ENCODE measurements around the gene RALGPS2.

RALGPS2 gene

GRCh38 chr1:178921499-178921898, 196.5 kb downstream of the RALGPS2 start:
- Histone ChIP-seq H3K9me3 (ENCODE audit: control insufficient read depth in 1 of 2, low read length in 2 of 2) (no peaks in the 10 kb centered on the region), H3K9ac (ENCODE audit: low read depth in 1 of 2, low read length in 2 of 2) (no peak overlapping the region), H3K27me3 (ENCODE audit: control insufficient read depth in 1 of 2, insufficient read depth in 2 of 2, low read length in 2 of 2) (no peaks in the 10 kb centered on the region), H3K36me3 (ENCODE audit: control insufficient read depth in 1 of 2, insufficient read depth in 2 of 2, low read length in 2 of 2) (peaks cover 0 to 4% of the 10 kb centered on the region in 2 donors), H3K27ac (ENCODE audit: low read depth, low read length) (no peak overlapping the region), H3K4me1 (ENCODE audit: control insufficient read depth in 1 of 2, insufficient read depth in 2 of 2, low read length in 2 of 2) (no peaks in the 10 kb centered on the region), H3K4me3 (ENCODE audit: low read depth in 1 of 2, low read length in 2 of 2) (no peak overlapping the region)

DNA sequence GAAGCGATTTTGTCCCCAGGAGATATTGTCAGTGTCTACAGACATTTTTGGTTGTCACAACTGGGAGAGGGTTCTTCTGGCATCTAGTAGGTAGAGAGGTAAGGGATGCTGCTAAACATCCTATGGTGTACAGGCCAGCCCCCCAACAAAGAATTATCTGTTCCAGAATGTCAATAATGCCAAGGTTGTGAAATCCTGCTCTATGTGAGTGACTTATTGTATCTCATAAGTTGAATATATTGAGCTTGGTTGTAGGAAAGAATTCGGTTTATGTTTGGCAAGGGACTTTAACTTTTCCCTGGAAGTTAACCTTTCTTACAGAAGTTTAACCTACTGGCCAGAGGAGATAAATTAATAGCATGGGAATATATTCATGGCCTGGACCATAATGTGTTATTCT, 198.5 kb downstream of the RALGPS2 start:
- Histone ChIP-seq H3K36me3 (ENCODE audit: control insufficient read depth in 1 of 2, insufficient read depth in 2 of 2, low read length in 2 of 2) (no peaks in the 10 kb centered on the region), H3K9me3 (ENCODE audit: control insufficient read depth in 1 of 2, low read length in 2 of 2) (no peaks in the 10 kb centered on the region), H3K9ac (ENCODE audit: low read depth in 1 of 2, low read length in 2 of 2) (no peak overlapping the region), H3K27ac (ENCODE audit: low read depth, low read length) (no peak overlapping the region), H3K27me3 (ENCODE audit: control insufficient read depth in 1 of 2, insufficient read depth in 2 of 2, low read length in 2 of 2) (no peaks in the 10 kb centered on the region), H3K4me1 (ENCODE audit: control insufficient read depth in 1 of 2, insufficient read depth in 2 of 2, low read length in 2 of 2) (no peaks in the 10 kb centered on the region), H3K4me3 (ENCODE audit: low read depth in 1 of 2, low read length in 2 of 2) (no peak overlapping the region)

- H3K27ac ChIP-seq (ENCODE audit: low read depth, low read length), result no peak overlapping the region
- no peaks in the 10 kb centered on the region for H3K9me3 ChIP-seq (ENCODE audit: control insufficient read depth in 1 of 2, low read length in 2 of 2)
- no peaks in the 10 kb centered on the region for H3K36me3 ChIP-seq (ENCODE audit: control insufficient read depth in 1 of 2, insufficient read depth in 2 of 2, low read length in 2 of 2)
- H3K27me3 ChIP-seq (ENCODE audit: control insufficient read depth in 1 of 2, insufficient read depth in 2 of 2, low read length in 2 of 2), result no peaks in the 10 kb centered on the region
- H3K4me1 ChIP-seq (ENCODE audit: control insufficient read depth in 1 of 2, insufficient read depth in 2 of 2, low read length in 2 of 2), result no peaks in the 10 kb centered on the region
- no peak overlapping the region for H3K9ac ChIP-seq (ENCODE audit: low read depth in 1 of 2, low read length in 2 of 2)
- H3K4me3 ChIP-seq (ENCODE audit: low read depth in 1 of 2, low read length in 2 of 2), result no peak overlapping the region
Measured at GRCh38 chr1:178926046-178926445, 201.0 kb downstream of the RALGPS2 start.

DNA sequence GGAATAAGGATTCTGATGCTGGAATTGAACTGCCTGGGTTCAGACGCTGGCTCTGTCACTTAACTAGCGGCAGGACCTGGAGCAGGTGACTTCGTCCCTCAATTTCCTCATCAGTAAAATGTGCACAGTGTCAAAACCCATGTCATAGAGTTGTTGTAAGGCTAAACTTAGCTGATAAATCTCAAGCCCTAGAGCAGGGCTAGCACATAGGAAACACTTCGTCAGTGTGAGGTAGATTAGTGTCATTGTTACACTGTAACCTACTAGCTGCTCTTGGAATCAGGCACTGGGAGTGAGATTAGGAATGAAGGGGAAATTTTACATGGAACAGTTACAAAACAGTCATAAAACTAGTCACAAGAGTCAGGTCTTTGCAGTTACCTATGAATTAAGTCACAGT, 202.0 kb downstream of the RALGPS2 start:
- no peak overlapping the region for H3K27ac ChIP-seq (ENCODE audit: low read depth, low read length)
- H3K4me1 ChIP-seq (ENCODE audit: control insufficient read depth in 1 of 2, insufficient read depth in 2 of 2, low read length in 2 of 2), result peaks cover 0 to 3% of the 10 kb centered on the region in 2 donors
- no peaks in the 10 kb centered on the region for H3K9me3 ChIP-seq (ENCODE audit: control insufficient read depth in 1 of 2, low read length in 2 of 2)
- H3K4me3 ChIP-seq (ENCODE audit: low read depth in 1 of 2, low read length in 2 of 2), result no peak overlapping the region
- no peaks in the 10 kb centered on the region for H3K27me3 ChIP-seq (ENCODE audit: control insufficient read depth in 1 of 2, insufficient read depth in 2 of 2, low read length in 2 of 2)
- no peaks in the 10 kb centered on the region for H3K36me3 ChIP-seq (ENCODE audit: control insufficient read depth in 1 of 2, insufficient read depth in 2 of 2, low read length in 2 of 2)
- H3K9ac ChIP-seq (ENCODE audit: low read depth in 1 of 2, low read length in 2 of 2), result no peak overlapping the region

- H3K27me3 ChIP-seq (ENCODE audit: control insufficient read depth in 1 of 2, insufficient read depth in 2 of 2, low read length in 2 of 2), result no peaks in the 10 kb centered on the region
- no peak overlapping the region for H3K27ac ChIP-seq (ENCODE audit: low read depth, low read length)
- peaks cover 6 to 9% of the 10 kb centered on the region in 2 donors for H3K4me1 ChIP-seq (ENCODE audit: control insufficient read depth in 1 of 2, insufficient read depth in 2 of 2, low read length in 2 of 2)
Measured at GRCh38 chr1:178928041-178928440, 203.0 kb downstream of the RALGPS2 start.

GRCh38 chr1:178928976-178929375, 203.9 kb downstream of the RALGPS2 start:
- H3K36me3 ChIP-seq (ENCODE audit: control insufficient read depth in 1 of 2, insufficient read depth in 2 of 2, low read length in 2 of 2), result no peaks in the 10 kb centered on the region
- H3K27me3 ChIP-seq (ENCODE audit: control insufficient read depth in 1 of 2, insufficient read depth in 2 of 2, low read length in 2 of 2), result no peaks in the 10 kb centered on the region
- no peak overlapping the region for H3K9ac ChIP-seq (ENCODE audit: low read depth in 1 of 2, low read length in 2 of 2)
- no peak overlapping the region for H3K4me3 ChIP-seq (ENCODE audit: low read depth in 1 of 2, low read length in 2 of 2)
- no peaks in the 10 kb centered on the region for H3K9me3 ChIP-seq (ENCODE audit: control insufficient read depth in 1 of 2, low read length in 2 of 2)
- H3K27ac ChIP-seq (ENCODE audit: low read depth, low read length), result no peak overlapping the region
- H3K4me1 ChIP-seq (ENCODE audit: control insufficient read depth in 1 of 2, insufficient read depth in 2 of 2, low read length in 2 of 2), result peaks cover 6 to 9% of the 10 kb centered on the region in 2 donors

More at GRCh38 chr1:178928041-178928440, 203.0 kb downstream of the RALGPS2 start:
- H3K9me3 ChIP-seq (ENCODE audit: control insufficient read depth in 1 of 2, low read length in 2 of 2), result no peaks in the 10 kb centered on the region
- no peaks in the 10 kb centered on the region for H3K36me3 ChIP-seq (ENCODE audit: control insufficient read depth in 1 of 2, insufficient read depth in 2 of 2, low read length in 2 of 2)
- H3K9ac ChIP-seq (ENCODE audit: low read depth in 1 of 2, low read length in 2 of 2), result no peak overlapping the region
- H3K4me3 ChIP-seq (ENCODE audit: low read depth in 1 of 2, low read length in 2 of 2), result no peak overlapping the region

- Histone ChIP-seq H3K9ac (ENCODE audit: low read depth in 1 of 2, low read length in 2 of 2) (no peak overlapping the region), H3K4me1 (ENCODE audit: control insufficient read depth in 1 of 2, insufficient read depth in 2 of 2, low read length in 2 of 2) (peaks cover 14% of the 10 kb centered on the region in 2 donors), H3K9me3 (ENCODE audit: control insufficient read depth in 1 of 2, low read length in 2 of 2) (no peaks in the 10 kb centered on the region), H3K4me3 (ENCODE audit: low read depth in 1 of 2, low read length in 2 of 2) (no peak overlapping the region), H3K27me3 (ENCODE audit: control insufficient read depth in 1 of 2, insufficient read depth in 2 of 2, low read length in 2 of 2) (no peaks in the 10 kb centered on the region), H3K27ac (ENCODE audit: low read depth, low read length) (no peak overlapping the region), H3K36me3 (ENCODE audit: control insufficient read depth in 1 of 2, insufficient read depth in 2 of 2, low read length in 2 of 2) (no peaks in the 10 kb centered on the region)
Measured at GRCh38 chr1:178931858-178932551, 207.0 kb downstream of the RALGPS2 start.

DNA sequence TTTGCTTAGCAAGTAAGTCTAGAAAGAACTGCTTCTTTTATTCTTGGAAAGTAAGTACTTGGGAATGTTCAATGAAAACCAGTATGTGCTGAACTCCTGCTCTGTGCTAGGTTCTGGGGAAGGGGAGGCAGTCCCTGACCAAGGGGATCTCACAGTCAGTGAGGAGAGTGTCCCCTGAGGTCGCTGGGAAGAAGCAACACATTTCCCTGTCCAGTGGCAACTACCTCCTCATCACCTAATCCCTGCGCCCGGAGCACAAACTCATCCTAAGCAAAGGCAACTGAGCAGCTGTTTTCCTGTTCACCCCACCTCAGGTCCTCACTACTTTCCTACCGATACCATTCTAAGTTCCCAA, 207.5 kb downstream of the RALGPS2 start:
- no peak overlapping the region for H3K4me3 ChIP-seq (ENCODE audit: low read depth in 1 of 2, low read length in 2 of 2)
- no peak overlapping the region for H3K9ac ChIP-seq (ENCODE audit: low read depth in 1 of 2, low read length in 2 of 2)
- no peaks in the 10 kb centered on the region for H3K27me3 ChIP-seq (ENCODE audit: control insufficient read depth in 1 of 2, insufficient read depth in 2 of 2, low read length in 2 of 2)
- H3K27ac ChIP-seq (ENCODE audit: low read depth, low read length), result no peak overlapping the region
- peaks cover 14% of the 10 kb centered on the region in 2 donors for H3K4me1 ChIP-seq (ENCODE audit: control insufficient read depth in 1 of 2, insufficient read depth in 2 of 2, low read length in 2 of 2)
- no peaks in the 10 kb centered on the region for H3K36me3 ChIP-seq (ENCODE audit: control insufficient read depth in 1 of 2, insufficient read depth in 2 of 2, low read length in 2 of 2)
- H3K9me3 ChIP-seq (ENCODE audit: control insufficient read depth in 1 of 2, low read length in 2 of 2), result no peaks in the 10 kb centered on the region

DNA sequence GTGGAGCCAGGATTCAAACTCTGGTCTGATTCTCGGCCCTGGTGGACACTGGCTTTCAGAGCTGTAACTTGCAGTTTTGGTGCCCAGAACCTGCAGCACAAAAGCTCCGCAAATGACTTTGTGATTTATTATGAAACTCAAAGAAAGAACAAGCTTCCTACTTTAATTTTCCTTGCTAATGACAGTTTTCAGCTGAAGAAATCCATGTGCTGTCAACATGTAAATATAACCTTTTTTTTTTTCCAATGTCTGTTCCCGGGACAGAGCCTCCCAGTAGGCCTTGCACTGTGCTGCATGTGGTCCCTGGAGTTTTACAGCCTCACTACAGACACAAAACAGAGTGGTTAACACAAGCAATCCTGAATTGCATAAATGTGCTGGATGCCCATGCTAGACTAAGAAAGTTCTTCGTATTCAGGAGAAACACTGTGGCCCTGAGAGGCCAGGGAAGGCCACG, 208.1 kb downstream of the RALGPS2 start:
- H3K9me3 ChIP-seq (ENCODE audit: control insufficient read depth in 1 of 2, low read length in 2 of 2), result no peaks in the 10 kb centered on the region
- H3K4me1 ChIP-seq (ENCODE audit: control insufficient read depth in 1 of 2, insufficient read depth in 2 of 2, low read length in 2 of 2), result peaks cover 14% of the 10 kb centered on the region in 2 donors
- no peaks in the 10 kb centered on the region for H3K27me3 ChIP-seq (ENCODE audit: control insufficient read depth in 1 of 2, insufficient read depth in 2 of 2, low read length in 2 of 2)
- no peaks in the 10 kb centered on the region for H3K36me3 ChIP-seq (ENCODE audit: control insufficient read depth in 1 of 2, insufficient read depth in 2 of 2, low read length in 2 of 2)
- no peak overlapping the region for H3K9ac ChIP-seq (ENCODE audit: low read depth in 1 of 2, low read length in 2 of 2)
- no peak overlapping the region for H3K27ac ChIP-seq (ENCODE audit: low read depth, low read length)
- H3K4me3 ChIP-seq (ENCODE audit: low read depth in 1 of 2, low read length in 2 of 2), result no peak overlapping the region

DNA sequence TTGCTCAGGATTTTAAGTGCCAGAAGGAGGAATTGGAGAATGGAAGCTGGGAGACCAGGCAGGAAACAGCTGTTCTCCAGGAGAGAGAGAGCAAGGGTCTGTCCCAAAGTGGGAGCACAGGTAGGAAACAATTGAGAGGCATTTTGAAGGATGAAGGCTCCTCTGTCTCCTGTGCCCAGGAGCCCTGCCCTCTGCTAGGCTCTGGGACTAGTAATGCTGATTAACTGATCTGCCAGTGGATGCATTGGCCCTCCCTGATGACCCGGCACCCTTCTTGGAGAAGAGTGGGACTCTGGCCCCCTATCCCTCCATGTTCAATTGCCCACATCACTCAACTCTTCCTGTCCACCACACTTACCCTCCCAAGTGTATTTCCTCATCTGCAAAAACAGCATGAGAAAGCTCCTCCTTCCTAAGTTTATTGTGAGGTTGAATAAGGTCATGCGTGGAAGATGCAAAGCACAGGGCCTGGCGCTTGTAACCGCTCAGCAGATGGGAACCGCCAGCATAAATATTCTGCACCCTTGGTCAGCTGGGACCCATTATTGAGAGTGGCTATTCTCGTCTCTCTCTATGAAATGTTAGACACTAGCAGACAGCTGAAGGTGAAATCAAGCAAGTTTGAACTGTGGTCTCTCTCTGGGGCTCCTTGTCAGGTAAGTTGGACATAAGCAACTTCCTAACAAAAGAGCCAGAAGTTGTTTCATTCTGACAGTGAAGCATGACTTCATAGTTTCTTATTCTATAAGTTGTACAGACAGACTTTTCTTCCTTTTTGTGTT, 208.9 kb downstream of the RALGPS2 start:
- Histone ChIP-seq H3K9ac (ENCODE audit: low read depth in 1 of 2, low read length in 2 of 2) (no peak overlapping the region), H3K4me1 (ENCODE audit: control insufficient read depth in 1 of 2, insufficient read depth in 2 of 2, low read length in 2 of 2) (peaks cover 14% of the 10 kb centered on the region in 2 donors), H3K4me3 (ENCODE audit: low read depth in 1 of 2, low read length in 2 of 2) (no peak overlapping the region), H3K9me3 (ENCODE audit: control insufficient read depth in 1 of 2, low read length in 2 of 2) (no peaks in the 10 kb centered on the region), H3K36me3 (ENCODE audit: control insufficient read depth in 1 of 2, insufficient read depth in 2 of 2, low read length in 2 of 2) (no peaks in the 10 kb centered on the region), H3K27ac (ENCODE audit: low read depth, low read length) (no peak overlapping the region), H3K27me3 (ENCODE audit: control insufficient read depth in 1 of 2, insufficient read depth in 2 of 2, low read length in 2 of 2) (no peaks in the 10 kb centered on the region)

Data from duodenal mucosa (tissue), 2 donors.